NCI-H146 (cell line): ENCODE measurements around the gene DSCAM.

Experiments
- DNase-seq: peaks from one replicate; lab custom pipeline; 2025; lab: John Stamatoyannopoulos, UW

Gene DSCAM

DNA sequence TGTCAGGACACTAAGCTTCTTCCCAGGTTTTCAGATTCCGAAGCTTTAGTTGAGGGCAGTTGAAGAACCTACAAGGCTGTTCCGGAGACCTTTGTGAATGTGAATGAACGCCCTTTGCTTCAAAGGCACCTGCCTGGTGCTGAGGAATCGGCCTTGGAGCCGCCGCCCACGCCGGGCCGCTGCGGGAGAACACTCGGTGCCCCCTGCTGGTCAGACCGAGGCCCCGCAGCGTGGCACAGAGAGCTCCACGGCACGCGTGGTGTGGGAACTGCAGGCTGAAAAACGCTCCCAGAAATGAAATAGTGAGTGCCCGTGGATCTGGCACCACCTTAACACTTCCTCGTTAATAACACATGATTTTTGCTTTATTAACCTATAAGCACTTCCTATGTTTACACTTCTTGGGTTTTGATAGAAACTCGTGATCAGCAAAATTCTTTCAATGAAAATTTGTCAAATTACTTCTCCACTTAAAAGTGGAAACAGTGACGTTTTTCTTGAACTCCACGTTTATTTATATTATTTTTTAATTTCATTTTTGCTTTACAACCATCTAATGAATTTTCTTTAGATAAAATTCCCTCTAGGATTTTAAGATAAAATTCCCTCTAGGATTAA lies 460.6 kb downstream of the DSCAM start:
- DNase-seq = peak; percentile 74

DNA sequence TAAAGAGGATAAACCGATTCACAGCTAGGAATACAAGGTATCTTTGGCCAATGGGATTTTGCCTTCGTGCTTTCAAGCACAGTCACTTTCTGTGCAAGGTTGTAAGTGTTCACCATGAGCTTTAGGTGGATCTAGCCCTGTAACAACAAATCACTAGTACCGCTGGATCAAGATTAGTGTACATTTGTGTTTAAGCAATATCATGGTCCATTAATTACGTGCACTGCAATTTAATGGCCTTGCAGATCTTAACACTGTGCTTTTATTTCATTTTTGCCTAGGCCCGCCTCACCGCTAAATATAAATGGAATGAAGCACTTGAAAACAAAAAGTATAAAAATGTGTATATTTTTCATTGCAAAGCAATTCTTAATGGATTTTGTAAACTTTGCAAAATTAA lies 461.1 kb downstream of the DSCAM start:
- no peak for DNase-seq

DNA sequence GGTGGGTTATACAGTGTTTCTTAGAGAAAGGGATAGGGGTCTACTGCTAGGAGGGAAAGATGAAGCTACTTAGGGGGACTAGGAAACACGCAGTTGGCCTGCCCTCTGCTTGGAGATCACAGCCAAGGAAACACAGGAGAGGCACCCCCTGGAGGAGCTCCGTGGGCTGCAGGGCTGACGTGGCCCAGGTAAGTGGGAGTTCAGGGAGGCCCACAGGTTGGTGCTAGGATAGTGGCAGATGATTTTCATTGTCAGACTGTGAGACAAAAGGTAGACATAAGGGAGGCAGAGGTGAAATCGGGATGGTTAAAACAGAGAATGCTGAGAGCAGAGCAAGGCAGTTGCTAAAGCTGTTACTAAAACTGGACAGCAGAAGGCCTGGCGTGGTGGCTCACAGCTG lies 463.0 kb downstream of the DSCAM start:
- no peak for DNase-seq

DNA sequence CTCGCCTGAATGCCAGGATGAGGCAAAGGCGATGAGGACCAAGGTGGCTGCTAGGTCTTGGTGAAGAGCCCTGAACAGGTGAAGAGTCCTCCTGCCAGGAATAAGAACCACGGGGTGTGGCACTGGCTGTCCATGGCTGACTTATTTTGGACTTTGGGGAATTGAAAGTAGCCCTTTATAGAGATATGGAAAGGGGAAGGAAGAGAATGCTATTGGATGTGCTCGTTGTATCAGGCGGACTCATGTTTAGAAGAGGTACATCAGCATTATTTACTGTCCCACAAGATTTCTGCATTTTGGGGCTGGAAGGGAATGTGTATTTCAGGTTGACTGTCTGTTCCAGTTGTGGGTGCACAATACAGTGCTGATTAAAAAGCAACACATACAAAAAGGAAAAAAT lies 465.8 kb downstream of the DSCAM start:
- DNase-seq = no peak

DNA sequence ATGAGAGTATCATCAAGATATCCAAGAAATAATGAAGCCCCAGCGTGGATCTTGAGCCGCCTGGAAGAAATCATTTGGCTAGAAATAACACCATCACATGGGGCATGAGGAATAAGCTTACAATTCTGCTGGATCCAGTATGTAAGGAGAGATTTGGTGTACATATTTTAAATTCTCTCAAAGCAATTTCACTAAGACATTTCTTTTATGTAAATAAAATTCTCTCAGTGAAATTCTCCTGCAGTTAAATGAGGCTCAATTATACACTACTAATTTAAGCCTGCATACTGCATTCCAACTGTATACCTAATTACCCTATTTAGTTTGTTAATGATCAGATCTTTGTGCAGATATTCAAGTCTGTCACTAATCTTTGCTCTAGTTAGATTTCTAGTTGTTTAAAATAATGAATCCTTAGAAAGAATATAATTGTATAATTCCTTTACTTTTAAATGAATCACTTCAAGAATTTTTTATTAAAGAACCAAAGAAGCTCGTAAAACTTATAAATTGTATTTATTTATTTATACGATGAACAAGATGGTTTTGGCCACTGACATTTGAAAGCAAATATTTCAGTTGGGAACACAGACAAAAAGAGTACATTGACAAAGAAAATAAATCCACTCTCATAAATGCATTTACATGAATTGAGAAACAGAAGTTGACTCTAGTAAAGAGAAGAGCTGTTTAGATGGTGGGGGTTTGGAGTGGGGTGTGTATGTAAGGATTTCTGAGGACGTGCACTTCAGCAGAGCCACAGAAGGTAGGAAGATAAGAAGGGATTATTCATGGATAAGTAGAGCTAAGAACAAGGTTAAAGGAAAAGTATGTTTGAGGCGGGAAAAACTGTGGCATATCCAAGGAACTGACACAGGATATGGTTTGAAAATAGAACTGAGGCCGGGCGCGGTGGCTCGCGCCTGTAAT lies 466.8 kb downstream of the DSCAM start:
- no peak for DNase-seq

DNA sequence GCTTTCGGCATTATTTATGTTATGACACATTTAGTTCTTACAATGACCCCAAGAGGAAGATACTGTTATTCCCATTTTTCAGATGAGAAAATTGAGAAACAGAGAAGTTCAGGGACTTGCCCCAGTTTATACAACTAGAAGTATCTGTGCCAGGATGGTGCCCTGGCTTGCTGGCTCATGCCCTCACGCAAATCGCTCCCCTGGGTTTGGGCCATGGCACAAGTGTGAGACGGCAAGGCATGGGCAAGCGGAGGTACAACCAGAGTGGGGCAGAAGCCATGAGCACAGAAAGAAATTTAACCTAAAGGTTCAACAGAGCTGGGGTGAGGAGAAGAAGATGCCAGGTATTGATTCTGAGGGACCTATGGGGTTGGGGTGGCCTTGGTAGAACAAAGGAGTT lies 469.8 kb downstream of the DSCAM start:
- DNase-seq = no peak

DNA sequence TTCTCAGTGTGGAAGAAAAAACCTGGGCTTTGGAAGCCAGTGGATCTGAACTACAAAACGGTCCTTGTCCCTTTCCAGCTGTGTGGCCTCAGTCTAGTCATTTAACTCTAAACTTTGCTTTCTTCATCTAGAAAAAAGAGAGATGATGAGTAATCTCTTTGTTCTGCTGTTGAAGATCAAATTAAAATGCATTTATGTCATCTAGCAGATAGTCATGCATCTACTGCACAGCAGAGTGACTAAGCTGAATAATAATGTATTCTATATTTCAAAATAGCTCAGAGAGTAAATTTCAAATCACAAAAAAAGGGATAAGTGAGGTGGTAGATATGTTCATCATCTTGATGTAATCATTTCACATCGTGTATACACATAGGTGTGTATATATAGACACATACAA lies 473.2 kb downstream of the DSCAM start:
- DNase-seq = no peak

DNA sequence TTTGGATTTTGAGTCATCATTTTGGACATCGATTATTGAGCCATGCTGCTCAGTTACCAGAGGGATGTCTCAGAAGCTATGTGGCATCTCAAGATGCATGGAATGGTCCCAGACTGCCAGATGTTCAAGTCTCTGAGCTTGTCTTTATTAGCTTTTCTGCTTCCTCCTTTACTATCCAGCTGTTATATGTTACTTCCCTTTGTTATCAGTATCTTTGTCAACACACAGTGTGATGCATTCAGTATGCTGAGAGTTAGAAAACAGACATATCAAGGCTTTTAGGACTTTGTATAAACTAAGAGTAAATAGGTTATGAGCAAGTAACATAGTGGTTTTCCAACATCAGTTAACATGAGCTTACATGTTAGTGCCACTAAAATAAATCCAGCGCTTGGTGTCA lies 474.5 kb downstream of the DSCAM start:
- no peak for DNase-seq

DNA sequence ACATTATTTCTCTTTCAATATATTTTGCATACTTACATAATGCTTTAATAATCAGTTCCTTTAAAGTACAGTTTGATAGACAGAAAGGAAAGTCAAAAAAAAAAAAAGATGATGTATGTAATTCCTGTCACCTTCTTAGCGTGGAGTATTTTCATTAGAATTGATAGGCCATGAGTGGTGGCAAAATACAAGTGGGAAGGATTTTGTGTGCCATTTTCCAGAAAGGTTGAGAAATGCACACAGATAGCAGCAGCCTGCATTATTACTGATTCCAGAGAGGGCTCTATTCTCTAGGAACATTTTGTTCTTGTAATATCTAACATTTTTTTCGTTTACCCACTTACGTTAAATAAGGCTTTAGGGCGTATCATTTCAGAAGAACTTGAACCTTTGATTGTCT lies 475.6 kb downstream of the DSCAM start:
- DNase-seq = no peak

DNA sequence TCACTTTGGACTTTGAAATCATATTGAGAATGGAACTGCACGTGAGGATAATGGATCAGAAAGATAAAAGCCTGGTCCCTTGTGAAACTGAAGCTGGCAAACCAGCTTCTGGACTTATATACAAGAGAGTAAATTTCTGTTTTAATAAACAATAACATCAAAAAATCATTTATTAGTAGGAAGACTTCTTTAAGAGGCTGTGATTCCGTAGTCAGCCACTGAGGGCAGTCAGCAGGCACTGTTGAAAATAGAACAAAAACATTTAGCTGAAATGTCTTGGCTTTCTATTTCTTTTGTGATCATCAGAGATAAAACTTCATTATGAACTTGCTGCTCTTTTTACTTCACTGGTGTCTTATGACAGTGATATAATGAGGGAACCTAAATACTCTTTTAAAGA lies 490.3 kb downstream of the DSCAM start:
- DNase-seq = no peak

DNA sequence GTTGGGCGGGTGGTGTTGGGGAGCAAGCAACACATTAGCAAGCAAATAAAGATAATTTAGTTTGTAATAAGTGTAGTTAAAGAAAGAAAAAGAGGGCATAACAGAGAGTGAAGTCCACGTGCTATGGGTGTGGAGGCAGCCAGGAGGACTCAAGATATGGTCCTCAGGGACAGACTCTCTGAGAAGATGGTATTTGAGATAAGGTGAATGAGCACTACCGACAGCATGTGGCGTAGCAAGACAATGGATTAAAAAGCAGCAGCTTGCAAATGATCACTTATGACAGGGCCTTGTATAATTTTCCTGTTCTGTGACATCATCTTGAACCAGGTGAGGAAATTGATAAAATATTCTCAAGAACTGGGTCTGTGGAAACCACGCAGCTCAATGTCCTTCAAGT lies 491.9 kb downstream of the DSCAM start:
- no peak for DNase-seq

DNA sequence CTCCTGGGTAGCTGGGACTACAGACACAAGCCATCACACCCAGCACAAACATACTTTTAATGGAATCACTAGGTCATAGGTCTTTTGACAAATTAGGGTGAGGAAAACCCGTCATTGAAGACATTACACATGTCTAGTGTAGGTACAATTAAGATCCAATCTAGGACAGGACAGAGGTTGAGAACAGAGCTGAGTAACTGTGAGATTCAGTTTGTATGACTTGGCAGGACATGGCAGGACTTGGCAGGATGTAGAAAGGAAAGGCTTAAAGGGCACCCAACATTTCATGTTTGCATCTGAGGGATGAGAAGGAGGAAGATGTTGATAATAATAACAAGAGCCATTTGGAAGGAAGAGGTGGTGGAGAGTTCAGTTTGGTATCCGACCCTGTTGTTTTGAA lies 496.0 kb downstream of the DSCAM start:
- no peak for DNase-seq

DNA sequence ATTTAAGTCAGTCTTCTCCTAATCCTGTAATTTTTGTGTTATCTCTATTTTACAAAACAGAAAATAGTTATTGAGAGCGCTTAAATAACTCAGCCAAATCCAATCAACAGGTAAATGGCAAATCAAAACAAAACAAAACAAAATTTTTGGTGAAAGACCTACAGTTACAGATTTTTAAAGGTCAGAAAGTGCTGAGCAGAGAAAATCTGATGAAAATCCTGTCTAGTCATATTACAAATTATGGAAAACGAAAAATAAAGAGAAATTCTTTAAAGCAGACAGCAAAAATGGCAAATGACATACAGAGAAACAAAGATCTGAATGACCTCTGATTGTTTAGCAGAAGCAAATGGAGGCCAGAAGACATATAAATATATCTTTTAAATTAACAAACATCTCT lies 497.4 kb downstream of the DSCAM start:
- no peak for DNase-seq

DNA sequence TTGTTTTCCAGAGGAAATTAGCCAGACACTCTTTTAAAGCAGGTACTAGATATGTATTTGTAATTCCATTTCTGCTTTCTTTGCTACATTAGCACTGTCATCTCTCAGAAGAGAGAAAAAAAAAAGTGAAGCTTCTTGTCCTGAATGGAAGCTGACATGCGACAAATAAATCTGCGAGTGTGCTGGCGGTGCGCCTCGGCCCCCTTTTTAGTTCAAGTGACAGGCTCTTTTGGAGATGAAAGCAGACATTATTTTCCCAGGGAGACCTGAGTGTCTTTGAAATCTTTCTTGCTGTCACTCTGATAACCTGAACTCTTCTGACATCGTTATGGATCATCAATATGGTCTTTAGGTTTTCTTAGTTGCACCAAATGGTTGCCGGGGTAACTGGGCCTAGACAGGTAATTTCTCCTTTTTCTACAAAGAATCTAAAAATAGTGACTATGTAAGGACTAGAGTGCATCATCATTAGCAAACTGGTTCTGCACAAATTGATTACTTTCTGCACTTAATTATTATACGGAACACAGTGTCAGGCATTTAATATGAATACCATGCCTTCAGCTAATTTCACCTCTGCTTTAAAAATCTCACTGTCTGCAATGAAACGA lies 501.1 kb downstream of the DSCAM start:
- no peak for DNase-seq

DNA sequence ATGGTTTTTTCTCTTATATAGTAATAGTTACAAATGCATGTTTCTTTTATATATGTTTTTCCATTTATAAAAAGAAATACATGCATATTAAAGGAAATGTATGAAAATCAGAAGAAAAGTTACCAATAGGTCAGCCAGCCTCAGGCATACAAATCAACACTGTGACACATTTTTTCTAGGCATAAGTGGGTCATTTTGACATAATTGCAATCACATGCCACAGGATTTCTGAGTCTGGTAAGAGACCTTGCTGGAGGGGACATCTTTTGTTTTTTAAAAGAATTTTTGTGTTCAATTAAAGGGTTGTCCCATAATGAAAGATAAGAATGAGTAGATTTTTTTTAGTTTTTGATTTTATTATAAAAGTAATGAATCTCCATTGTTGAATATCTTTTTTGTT lies 506.6 kb downstream of the DSCAM start:
- no peak for DNase-seq

DNA sequence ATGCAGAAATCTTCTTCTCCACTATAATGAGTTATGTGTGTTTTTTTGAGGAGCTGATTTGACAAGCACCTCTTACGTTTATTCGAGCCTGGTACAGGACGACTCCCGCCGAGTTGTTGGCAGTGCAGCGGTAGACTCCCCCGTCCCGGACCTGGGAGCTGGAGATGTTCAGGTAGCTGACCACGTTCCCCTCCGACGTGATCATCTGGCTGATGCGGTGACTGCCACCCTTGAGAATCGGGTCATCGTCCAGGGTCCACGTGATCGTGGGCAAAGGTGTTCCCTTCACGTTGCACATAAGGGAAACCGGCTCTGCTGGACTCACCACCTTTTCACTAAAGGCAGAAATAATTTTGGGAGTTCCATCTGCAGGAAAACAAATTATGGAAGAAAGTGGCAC lies 507.9 kb downstream of the DSCAM start:
- no peak for DNase-seq

DNA sequence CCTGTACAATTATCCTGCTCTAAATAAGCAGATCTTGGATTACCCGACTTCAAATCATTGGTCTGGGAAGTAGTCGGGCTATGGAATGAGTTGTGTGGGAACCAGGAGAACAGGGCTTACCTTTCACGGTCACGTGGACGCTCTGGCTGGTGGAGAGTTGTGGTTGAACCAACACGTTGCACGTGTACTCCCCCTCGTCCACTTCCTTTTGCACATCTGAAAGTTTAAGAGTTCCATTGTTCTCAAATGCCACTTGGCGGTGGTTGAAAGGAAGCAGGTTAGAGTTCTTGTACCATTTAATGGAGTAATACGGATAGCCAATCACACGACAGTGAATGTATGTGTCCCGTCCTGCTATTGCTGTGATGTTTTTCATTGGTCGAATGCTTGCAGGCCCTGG lies 509.0 kb downstream of the DSCAM start:
- no peak for DNase-seq

DNA sequence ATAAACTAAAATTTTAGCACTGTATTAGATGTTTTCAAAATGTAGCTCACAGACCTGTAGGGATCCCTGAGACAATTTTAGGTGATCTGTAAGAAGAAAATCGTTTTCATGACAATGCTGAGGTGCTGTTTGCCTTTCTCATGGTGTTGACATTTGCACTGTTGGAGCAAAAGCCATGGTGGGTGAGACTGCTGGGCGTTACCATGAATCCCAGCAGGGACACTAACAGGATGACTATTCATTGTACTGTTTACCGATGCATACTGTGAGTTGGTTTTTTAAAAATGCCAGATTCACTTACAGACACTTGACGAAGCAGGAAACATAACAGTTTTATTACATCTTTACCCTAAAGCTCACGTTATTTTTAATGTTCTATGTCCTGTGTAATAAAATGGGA lies 511.3 kb downstream of the DSCAM start:
- peak; percentile 92 for DNase-seq

DNA sequence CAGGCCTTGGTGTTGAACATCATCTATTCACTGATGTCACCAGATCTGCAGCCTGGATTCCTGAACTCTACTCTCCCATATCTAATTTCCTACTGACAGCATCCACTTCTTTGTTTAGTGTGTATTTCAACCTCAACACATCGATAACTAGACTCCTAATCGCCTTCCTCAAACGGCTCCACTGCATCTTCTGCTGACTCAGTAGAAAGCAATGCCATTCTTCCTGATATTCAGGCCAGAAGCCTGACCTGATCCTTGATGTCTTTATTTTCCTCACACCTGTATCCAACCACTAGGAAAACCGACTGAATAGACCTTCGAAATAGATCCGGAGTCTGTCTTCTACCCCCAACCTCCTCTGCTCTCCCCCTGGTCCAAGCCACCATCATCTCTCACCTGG lies 512.8 kb downstream of the DSCAM start:
- peak; percentile 55 for DNase-seq

DNA sequence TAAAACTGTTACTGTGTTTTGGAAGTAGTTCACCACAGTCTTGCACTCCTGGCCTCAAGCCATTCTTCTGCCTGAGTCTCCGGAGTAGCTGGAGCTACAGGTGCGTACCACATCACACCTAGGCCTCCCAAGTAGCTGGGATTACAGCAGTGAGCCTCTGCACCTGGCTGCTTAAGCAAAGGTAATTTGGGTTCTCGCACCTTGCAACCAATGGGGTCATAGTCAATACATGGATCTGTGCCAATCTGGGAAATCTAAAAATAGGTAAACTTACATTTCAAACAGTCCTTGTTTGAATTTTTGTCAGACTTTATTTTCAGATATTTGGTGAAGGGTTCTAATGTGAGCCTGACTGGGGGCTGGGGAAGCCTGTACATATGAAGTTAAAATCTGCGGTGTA lies 513.2 kb downstream of the DSCAM start:
- DNase-seq = peak; percentile 75

DNA sequence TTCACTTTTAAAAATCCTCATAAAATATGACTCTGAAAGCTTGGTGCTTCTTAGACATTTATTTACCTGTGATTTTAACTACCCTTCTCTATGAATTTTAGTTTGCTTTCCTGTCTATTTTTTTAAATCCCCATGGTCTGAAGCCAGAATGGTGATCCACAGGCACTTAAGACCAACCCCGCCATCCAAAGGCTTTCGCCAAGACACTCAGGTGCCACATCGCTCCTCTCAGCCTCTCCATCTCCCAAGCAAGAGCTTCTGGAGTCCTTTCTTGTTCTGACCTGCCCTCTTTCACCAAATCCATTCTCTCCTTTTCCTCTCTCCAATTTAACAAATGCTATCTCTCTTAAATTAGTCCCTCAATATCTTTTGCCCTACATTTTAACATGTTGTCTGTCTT lies 515.2 kb downstream of the DSCAM start:
- no peak for DNase-seq

DNA sequence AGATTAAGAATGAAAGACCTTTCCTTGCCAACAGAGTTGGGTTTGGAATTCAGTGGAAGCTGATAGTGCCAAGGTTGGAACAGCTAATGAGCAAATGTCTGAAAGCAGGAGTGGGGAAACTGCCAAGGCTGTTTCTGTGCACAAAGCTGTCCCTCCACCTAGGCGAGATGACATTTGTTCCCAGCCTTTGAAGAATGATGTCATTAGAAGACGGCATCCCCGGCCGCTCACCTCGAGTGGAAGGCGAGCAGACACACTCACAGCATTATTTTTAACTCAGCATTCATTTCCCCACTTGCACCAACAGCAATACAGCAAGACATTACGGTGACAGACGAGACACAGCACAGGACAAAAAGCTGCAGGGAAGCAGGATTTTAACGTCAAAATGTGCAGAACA lies 515.8 kb downstream of the DSCAM start:
- no peak for DNase-seq

DNA sequence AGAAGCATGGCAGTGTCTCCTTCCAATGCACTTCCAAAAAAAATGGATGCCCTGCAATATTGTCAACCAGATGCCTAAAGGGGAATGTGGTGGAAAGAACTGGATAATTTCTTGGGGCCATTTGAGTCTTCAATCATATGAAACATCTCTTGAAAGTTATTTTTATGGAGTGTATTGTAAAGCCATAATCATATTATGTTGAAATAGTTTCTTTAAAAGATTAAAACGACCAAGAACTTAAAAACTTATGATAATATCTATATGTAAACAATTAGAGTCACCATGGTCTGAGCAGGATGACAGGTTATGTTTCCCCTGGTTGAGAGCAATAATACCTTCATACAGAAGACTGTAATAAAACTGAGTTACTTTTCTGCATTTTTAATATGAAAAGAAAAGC lies 522.6 kb downstream of the DSCAM start:
- DNase-seq = no peak
